Central memory CD4-positive, alpha-beta T cell (primary cell): ENCODE data around the gene ASGR2.

Experiments used
- DNase-seq: peaks from one replicate; pipeline ENCODE4 v3.0.0; 2022

The ASGR2 gene

DNA sequence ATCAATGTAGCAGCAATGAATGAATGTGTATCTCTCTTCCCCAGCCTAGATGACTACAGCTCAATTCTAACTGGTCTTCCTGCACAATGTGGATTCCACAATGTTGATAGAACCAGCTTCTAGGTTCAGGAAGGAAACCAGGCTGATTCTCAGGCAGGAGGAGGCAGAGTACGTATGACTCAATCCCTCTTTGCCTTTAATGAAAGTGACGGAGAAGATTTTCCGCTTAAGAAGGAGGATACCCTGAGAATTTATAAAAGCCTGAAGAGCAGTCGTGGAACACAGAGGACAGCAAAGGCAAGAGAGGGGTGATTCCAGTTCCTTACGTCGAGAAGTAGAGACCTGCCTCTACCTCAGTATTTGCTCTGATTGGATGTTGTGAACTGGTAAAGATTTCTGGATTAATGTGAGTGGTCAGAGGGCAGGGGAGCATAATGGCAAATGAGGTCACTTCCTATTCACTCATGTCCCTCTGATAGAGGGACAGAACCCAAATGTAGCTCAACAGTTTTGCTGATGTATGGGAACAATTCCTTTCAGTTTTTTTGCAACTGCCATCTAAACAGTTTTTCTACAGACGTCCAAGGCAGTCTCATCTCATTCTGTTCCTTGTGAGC is 55.7 kb downstream of the ASGR2 start:
- DNase-seq, result no peak

DNA sequence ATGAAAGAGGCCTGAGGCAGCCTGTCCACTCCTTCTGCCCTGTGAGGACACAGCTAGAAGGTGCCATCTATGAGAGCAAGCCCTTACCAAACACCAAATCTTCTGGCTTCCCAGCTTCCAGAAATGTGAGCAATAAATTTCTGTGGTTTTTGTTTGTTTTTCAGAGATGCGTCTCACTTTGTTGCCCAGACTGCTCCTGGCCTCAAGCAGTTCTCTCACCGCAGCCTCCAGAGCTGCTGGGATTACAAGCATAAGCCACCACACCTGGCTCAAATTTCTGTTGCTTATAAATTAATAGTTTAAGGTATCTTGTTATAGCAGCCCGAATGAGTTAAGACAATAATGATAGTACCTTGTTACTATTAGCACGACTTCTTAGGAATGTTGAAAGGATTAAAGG is 58.2 kb downstream of the ASGR2 start:
- no peak for DNase-seq
